Heart left ventricle (tissue), 16 donors: ENCODE results near the gene GGCX. TPM values are rescaled to one million over a fixed set of nuclear protein-coding genes. Genes with fewer than 3 reads are reported as not detected.
A peak's percentile ranks its signal among the peaks of the same experiment; 100 is the strongest.

Experiments
- ATAC-seq, 4 donors: fragments of 200-7000 bp; cut with Tn5 transposase; one replicate each; pipeline ENCODE4 v1.9.1; 2020 to 2022; ENCODE audit warnings: moderate library complexity in 4 of 4, mild to moderate bottlenecking in 3 of 4, moderate number of reproducible peaks in 1 of 4
- DNase-seq, 5 donors: peaks; one replicate each; pipeline ENCODE4 v3.0.0-alpha.2; 2020
- H3K27ac ChIP-seq, 12 donors: fragments of 200-600 bp; sonication (generic) in 4 of 12; one replicate each; pipeline versions ENCODE4 v1.5.0 to v1.8.0; 2016 to 2022; ENCODE audit warnings: mild to moderate bottlenecking in 2 of 12
- H3K27me3 ChIP-seq, 9 donors: fragments of 200-600 bp; sonication (generic) in 2 of 9; one replicate each; pipeline versions ENCODE4 v1.5.1 to v1.8.0; 2016 to 2022; ENCODE audit warnings: mild to moderate bottlenecking in 3 of 9
- H3K36me3 ChIP-seq, 9 donors: fragments of 200-600 bp; sonication (generic) in 2 of 9; one replicate each; pipeline versions ENCODE4 v1.5.0 to v1.8.0; 2018 to 2022; ENCODE audit warnings: mild to moderate bottlenecking in 2 of 9
- H3K4me1 ChIP-seq, 12 donors: fragments of 200-600 bp; sonication (generic) in 4 of 12; one replicate each; pipeline versions ENCODE4 v1.5.0 to v1.8.0; 2016 to 2022; ENCODE audit warnings: mild to moderate bottlenecking in 3 of 12
- H3K4me3 ChIP-seq, 12 donors: fragments of 200-600 bp; sonication (generic) in 4 of 12; one replicate each; pipeline versions ENCODE4 v1.5.0 to v1.8.0; 2017 to 2022; ENCODE audit warnings: mild to moderate bottlenecking in 9 of 12, moderate library complexity in 4 of 12
- H3K9me3 ChIP-seq, 12 donors: fragments of 200-600 bp; sonication (generic) in 4 of 12; one replicate each; pipeline versions ENCODE4 v1.5.0 to v1.8.0; 2016 to 2022; ENCODE audit warnings: mild to moderate bottlenecking in 1 of 12
- POLR2A ChIP-seq, 2 donors: fragments of 450-650 bp; IDR thresholded peaks; one replicate each; pipeline ENCODE4 v1.6.1; 2017; ENCODE audit warnings: antibody characterized with exemption in 2 of 2, mild to moderate bottlenecking in 2 of 2, moderate library complexity in 2 of 2
- WGBS, 4 donors: extraction: QIAGEN DNeasy Blood & Tissue Kit in 2 of 4; methylation state at CpG; one replicate each; pipeline versions ENCODE4 v1.1.5 to v1.1.7; 2013 to 2018; 5-methylcytosine and 5-hydroxymethylcytosine counted together
- intact Hi-C, 10 donors: fragments of 100-400 bp; cut with DNase I; formaldehyde crosslinking; loops; one replicate each; pipeline versions ENCODE4 v1.11.1 to v1.14.2; 2022
- polyA plus RNA-seq, 2 donors: library from polyadenylated mRNA; stranded (reverse); fragments of 200-250 nt; gene quantifications; one replicate each; pipeline ENCODE4 v1.2.3, GENCODE V29; 2013
- total RNA-seq, 9 donors: library from RNA; depleted of rRNA in 2 of 9; stranded (reverse); fragments of >200 nt in 2 of 9; fragmentation: NEBNext Ultra II Directional in 3 of 9; extraction: Animal tissue kit (Norgen Biotek cat#: 25700) in 3 of 9; gene quantifications; one replicate each; pipeline versions ENCODE4 v1.1.0 to v1.2.4, GENCODE V29; 2016 to 2023
- TF ChIP-seq, protein P1 (sequence below), 12 donors: fragments of 200-600 bp; sonication (generic) in 4 of 12; IDR thresholded peaks; one replicate each; pipeline versions ENCODE4 v1.5.0 to v1.8.0; 2018 to 2022; ENCODE audit warnings: antibody characterized with exemption in 12 of 12, mild to moderate bottlenecking in 5 of 12
- donor health status: ischemic (EF 13 %, LVEDD 7.1; RV severe dilation, severe dysfunction).
- donor health status: healthy with polysubstance abuse.
- donor health status: DM: no; HTN: yes; CAD: no.
- donor health status: DM: no; HTN: no; CAD: no.
- donor health status: ischemic (EF 25% LVEDD 6.9; RV normal size, moderate dysfunction).
- donor health status: ischemic (EF 25% LVEDD 5.7; RV mildly dilated, moderate dysfunction).
- donor health status: healthy.
- donor health status: DM: yes; HTN: yes; CAD: no.
- donor health status: ischemic (EF 35%, LVEDD 5.7; RV mildly dilated, moderate dysfunction).
- donor health status: nonischemic (EF 11% LVEDD 7.7; RV severe dilation, severe dysfunction).
- donor health status: DM: yes; HTN: yes; CAD: no.
- donor health status: PGD.
- donor health status: ischemic (EF 29% LVEDD 5.4; RV normal size, mild dysfunction).
- donor health status: nonischemic (EF 23%, LVEDD 6.1; RV moderate dilation, normal function).

Gene GGCX
- total and polyA plus RNA-seq, 11 donors, result 12.6 to 30.7 (median 20.8) TPM

DNA sequence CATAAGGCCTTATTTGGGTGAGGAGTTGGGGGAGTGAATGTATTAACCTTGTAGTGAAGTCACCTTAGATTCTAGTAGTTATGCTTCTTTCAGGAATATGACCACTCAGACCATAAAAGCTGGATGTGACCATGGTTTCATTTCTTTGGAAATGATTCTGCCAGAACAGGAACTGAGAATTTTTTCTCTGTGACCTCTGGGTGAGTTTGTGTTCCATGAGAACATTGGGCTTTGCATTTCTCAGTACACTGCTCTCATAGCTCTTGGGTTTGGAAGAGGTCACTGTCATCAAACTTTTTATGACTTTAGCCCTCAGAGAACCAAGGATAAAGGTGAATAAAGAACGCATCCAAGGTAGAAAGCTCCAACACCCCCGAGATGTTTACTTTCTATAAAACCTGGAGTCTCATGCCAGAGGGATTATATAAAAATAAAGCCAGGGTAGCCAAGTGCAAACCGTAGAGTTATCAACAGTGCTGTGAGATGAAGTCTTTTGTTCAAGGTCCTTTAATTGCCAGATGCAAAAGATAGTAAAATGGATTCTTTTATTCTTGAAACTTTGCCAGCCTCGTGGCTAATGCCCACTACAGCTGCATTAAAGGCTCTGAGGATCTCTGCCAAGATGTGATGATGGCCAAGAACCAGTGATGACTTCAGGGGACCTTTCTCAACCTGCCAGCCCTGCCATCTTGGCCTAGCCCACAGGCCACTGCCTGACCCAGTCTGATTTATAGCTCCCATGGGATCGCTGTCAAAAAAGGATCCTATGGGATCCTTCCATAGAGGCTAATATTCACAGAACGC is 50.1 kb downstream of the GGCX start:
- WGBS, 4 donors, result 45 to 72% (median 65%) methylated on average over 6 of the region's 6 CpGs
- Histone ChIP-seq H3K4me1 (peaks cover 0 to 28% (median 7%) of the 10 kb centered on the region in 12 donors), H3K9me3 (no peaks in the 10 kb centered on the region), H3K27ac (peak overlapping the region in 11 of 12 donors; percentile 12 to 70 (median 41)), H3K4me3 (no peak overlapping the region), H3K27me3 (no peaks in the 10 kb centered on the region), H3K36me3 (no peaks in the 10 kb centered on the region)
- intact Hi-C loops, result no loop called here
- peak in 2 of 4 donors; percentile 24 to 62 for ATAC-seq
- DNase-seq, result no peak
- TF ChIP-seq POLR2A (IDR thresholded peaks at IDR 0.05), result no peak
- TF ChIP-seq, protein P1, sequence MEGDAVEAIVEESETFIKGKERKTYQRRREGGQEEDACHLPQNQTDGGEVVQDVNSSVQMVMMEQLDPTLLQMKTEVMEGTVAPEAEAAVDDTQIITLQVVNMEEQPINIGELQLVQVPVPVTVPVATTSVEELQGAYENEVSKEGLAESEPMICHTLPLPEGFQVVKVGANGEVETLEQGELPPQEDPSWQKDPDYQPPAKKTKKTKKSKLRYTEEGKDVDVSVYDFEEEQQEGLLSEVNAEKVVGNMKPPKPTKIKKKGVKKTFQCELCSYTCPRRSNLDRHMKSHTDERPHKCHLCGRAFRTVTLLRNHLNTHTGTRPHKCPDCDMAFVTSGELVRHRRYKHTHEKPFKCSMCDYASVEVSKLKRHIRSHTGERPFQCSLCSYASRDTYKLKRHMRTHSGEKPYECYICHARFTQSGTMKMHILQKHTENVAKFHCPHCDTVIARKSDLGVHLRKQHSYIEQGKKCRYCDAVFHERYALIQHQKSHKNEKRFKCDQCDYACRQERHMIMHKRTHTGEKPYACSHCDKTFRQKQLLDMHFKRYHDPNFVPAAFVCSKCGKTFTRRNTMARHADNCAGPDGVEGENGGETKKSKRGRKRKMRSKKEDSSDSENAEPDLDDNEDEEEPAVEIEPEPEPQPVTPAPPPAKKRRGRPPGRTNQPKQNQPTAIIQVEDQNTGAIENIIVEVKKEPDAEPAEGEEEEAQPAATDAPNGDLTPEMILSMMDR (IDR thresholded peaks at IDR 0.05), result no peak

GRCh38 chr2:85506768-85507181 is 54.5 kb downstream of the GGCX start:
- 67 to 72% (median 69%) methylated on average over 7 of the region's 7 CpGs for WGBS, 4 donors
- intact Hi-C loops, result no loop called here
- DNase-seq, result no peak
- H3K27ac ChIP-seq, result peak overlapping the region in 11 of 12 donors; percentile 4 to 74 (median 41)
- ATAC-seq, result peak in 1 of 4 donors; percentile 13
- no peaks in the 10 kb centered on the region for H3K36me3 ChIP-seq
- peaks cover 0 to 60% (median 30%) of the 10 kb centered on the region in 12 donors for H3K4me1 ChIP-seq
- H3K9me3 ChIP-seq, result no peaks in the 10 kb centered on the region
- H3K4me3 ChIP-seq, result no peak overlapping the region
- TF ChIP-seq, protein P1 (IDR thresholded peaks at IDR 0.05), result no peak
- no peak for TF ChIP-seq POLR2A (IDR thresholded peaks at IDR 0.05)
- H3K27me3 ChIP-seq, result no peaks in the 10 kb centered on the region

GRCh38 chr2:85505551-85506238 is 55.6 kb downstream of the GGCX start:
- no peak for ATAC-seq
- 71 to 84% (median 80%) methylated on average over 10 of the region's 10 CpGs for WGBS, 4 donors
- Histone ChIP-seq H3K27ac (peak overlapping the region in 11 of 12 donors; percentile 2 to 66 (median 52)), H3K4me3 (no peak overlapping the region), H3K9me3 (no peaks in the 10 kb centered on the region), H3K27me3 (no peaks in the 10 kb centered on the region), H3K4me1 (peaks cover 0 to 60% (median 34%) of the 10 kb centered on the region in 12 donors), H3K36me3 (no peaks in the 10 kb centered on the region)
- intact Hi-C loops, result no loop called here
- TF ChIP-seq, protein P1 (IDR thresholded peaks at IDR 0.05), result no peak
- no peak for TF ChIP-seq POLR2A (IDR thresholded peaks at IDR 0.05)
- DNase-seq, result no peak

DNA sequence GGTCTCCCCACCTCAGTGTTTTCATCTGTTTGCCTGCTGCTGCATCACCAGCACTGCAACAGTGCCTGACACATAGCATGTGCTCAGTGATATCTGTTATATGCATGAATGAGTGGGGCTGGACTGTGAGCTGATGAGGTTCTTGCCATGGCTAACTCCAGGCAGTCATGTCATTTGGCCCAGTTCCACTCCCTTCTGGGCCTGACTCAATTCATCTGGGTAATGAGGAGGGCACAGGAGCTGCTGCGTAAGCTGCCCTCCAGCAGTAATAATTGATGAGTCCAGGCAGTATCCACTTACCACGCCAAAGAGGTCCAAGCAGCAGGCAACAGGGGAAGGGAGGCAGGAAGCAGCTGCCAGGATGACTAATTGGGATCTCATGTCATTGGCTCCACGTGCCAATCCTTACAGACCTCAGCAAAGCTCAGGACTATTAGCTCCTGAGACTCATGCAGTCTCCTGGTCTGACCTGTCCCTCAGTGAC is 56.5 kb downstream of the GGCX start:
- WGBS, 4 donors, result 0 to 39% (median 22%) methylated on average over 1 to 3 of the region's 3 CpGs
- Histone ChIP-seq H3K4me1 (peaks cover 0 to 67% (median 39%) of the 10 kb centered on the region in 12 donors), H3K27me3 (no peaks in the 10 kb centered on the region), H3K9me3 (no peaks in the 10 kb centered on the region), H3K4me3 (no peak overlapping the region), H3K27ac (peak overlapping the region in 11 of 12 donors; percentile 2 to 66 (median 52)), H3K36me3 (no peaks in the 10 kb centered on the region)
- DNase-seq (peak in 2 of 5 donors; percentile 61 to 76), ATAC-seq (peak in 3 of 4 donors; percentile 72 to 85 (median 85))
- TF ChIP-seq, protein P1 (IDR thresholded peaks at IDR 0.05), result no peak
- TF ChIP-seq POLR2A (IDR thresholded peaks at IDR 0.05), result no peak
- intact Hi-C loops, result loop anchor here in 4 of 10 donors (5.0 kb wide), 2 partner anchors 32 to 53 kb away; partner anchors contain the start of gene MAT2A (in 4 of the 4)
